ENCODE data around the gene ZNF468.
"Not testable (repeated sequence)": the region's sequence is repeated elsewhere in the genome, so short reads cannot be mapped to it uniquely, and the experiment has no call there.

ZNF468 gene

GRCh38 chr19:52823676-52824075, 33.7 kb downstream of the ZNF468 start:
- no peak for DNase-seq

GRCh38 chr19:52821204-52821960, 36.0 kb downstream of the ZNF468 start, which contains the start of gene ZNF28:
Gene ZNF28 (minus strand): TSS chr19:52821633. CDS start chr19:52817958, 3,675 bp downstream.
- DNase-seq: peak; percentile 38

- DNase-seq: not testable (repeated sequence)
Measured at GRCh38 chr19:52820472-52821203, 36.8 kb downstream of the ZNF468 start.

GRCh38 chr19:52809801-52810200, 47.6 kb downstream of the ZNF468 start:
- no peak for DNase-seq

GRCh38 chr19:52799950-52800640, 57.3 kb downstream of the ZNF468 start:
- DNase-seq: not testable (repeated sequence)

GRCh38 chr19:52789440-52789839, 68.0 kb downstream of the ZNF468 start:
- no peak for DNase-seq
